Liver (tissue), 9 donors: ENCODE results near the gene ZNF8. TPM values are rescaled to one million over a fixed set of nuclear protein-coding genes. Genes with fewer than 3 reads are reported as not detected.

Source experiments
- DNase-seq: peaks from one replicate; pipeline ENCODE4 v3.0.0-alpha.2; 2017; ENCODE audit warnings: low spot score
- H3K27ac ChIP-seq, 2 donors: one replicate each; pipeline ENCODE4 v1.7.0; 2013; ENCODE audit warnings: inconsistent platforms in 2 of 2, low read length in 2 of 2, control low read depth in 1 of 2, low read depth in 1 of 2, mild to moderate bottlenecking in 1 of 2
- H3K27me3 ChIP-seq, 4 donors: one replicate each; pipeline versions ENCODE4 v1.6.1 to v1.7.0; 2013; ENCODE audit warnings: low read length in 3 of 4, inconsistent platforms in 1 of 4, mild to moderate bottlenecking in 1 of 4, moderate library complexity in 1 of 4; ENCODE audit not compliant: control insufficient read depth in 4 of 4, insufficient read depth in 4 of 4
- H3K36me3 ChIP-seq, 4 donors: one replicate each; pipeline versions ENCODE4 v1.6.1 to v1.7.0; 2013; ENCODE audit warnings: low read length in 3 of 4, mild to moderate bottlenecking in 3 of 4, low read depth in 1 of 4, moderate library complexity in 1 of 4; ENCODE audit not compliant: control insufficient read depth in 4 of 4, insufficient read depth in 3 of 4
- H3K4me1 ChIP-seq, 4 donors: one replicate each; pipeline versions ENCODE4 v1.6.1 to v1.7.0; 2013; ENCODE audit warnings: low read length in 3 of 4, mild to moderate bottlenecking in 3 of 4, moderate library complexity in 1 of 4; ENCODE audit not compliant: control insufficient read depth in 4 of 4, insufficient read depth in 4 of 4
- H3K4me3 ChIP-seq, 3 donors: one replicate each; pipeline versions ENCODE4 v1.6.1 to v1.7.0; 2013; ENCODE audit warnings: low read length in 3 of 3, control low read depth in 1 of 3, low read depth in 1 of 3, mild to moderate bottlenecking in 1 of 3
- H3K9ac ChIP-seq, 2 donors: one replicate each; pipeline ENCODE4 v1.7.0; 2013; ENCODE audit warnings: low read length in 2 of 2, mild to moderate bottlenecking in 2 of 2, moderate library complexity in 2 of 2, control low read depth in 1 of 2, low read depth in 1 of 2
- H3K9me3 ChIP-seq, 4 donors: one replicate each; pipeline versions ENCODE4 v1.6.1 to v1.7.0; 2013; ENCODE audit warnings: low read length in 3 of 4; ENCODE audit not compliant: control insufficient read depth in 4 of 4
- ATF3 ChIP-seq: IDR thresholded peaks from 2 replicates; pipeline ENCODE4 v1.6.1; 2016; ENCODE audit warnings: antibody characterized with exemption
- CTCF ChIP-seq: fragments of 150-350 bp; IDR thresholded peaks from 2 replicates; pipeline ENCODE4 v1.5.1; 2017; ENCODE audit warnings: improper control_type of control experiment, low read depth, low read length; ENCODE audit not compliant: missing input control
- EGR1 ChIP-seq, 2 donors: IDR thresholded peaks; 2 replicates each; pipeline ENCODE4 v1.6.1; 2016 to 2018; ENCODE audit warnings: antibody characterized with exemption in 2 of 2, low read depth in 2 of 2
- FOXA1 ChIP-seq: IDR thresholded peaks from 2 replicates; pipeline ENCODE4 v1.6.1; 2016; ENCODE audit warnings: antibody characterized with exemption
- FOXA2 ChIP-seq: IDR thresholded peaks from 2 replicates; pipeline ENCODE4 v1.6.1; 2016; ENCODE audit warnings: antibody characterized with exemption
- GABPA ChIP-seq, 2 donors: IDR thresholded peaks in 1 of 2; conservative IDR thresholded peaks in 1 of 2; 2 replicates each; pipeline ENCODE4 v1.6.1; 2016; ENCODE audit warnings: antibody characterized with exemption in 2 of 2, mild to moderate bottlenecking in 1 of 2, moderate library complexity in 1 of 2
- HNF4A ChIP-seq, 2 donors: conservative IDR thresholded peaks; 2 replicates each; pipeline ENCODE4 v1.6.1; 2016; ENCODE audit warnings: antibody characterized with exemption in 2 of 2, mild to moderate bottlenecking in 2 of 2
- HNF4G ChIP-seq: IDR thresholded peaks from 2 replicates; pipeline ENCODE4 v1.6.1; 2016; ENCODE audit warnings: antibody characterized with exemption
- JUND ChIP-seq, 2 donors: IDR thresholded peaks; 2 replicates each; pipeline ENCODE4 v1.6.1; 2016; ENCODE audit warnings: antibody characterized with exemption in 2 of 2
- MAX ChIP-seq: IDR thresholded peaks from 2 replicates; pipeline ENCODE4 v1.6.1; 2016; ENCODE audit warnings: antibody characterized with exemption
- NR2F2 ChIP-seq: IDR thresholded peaks from 2 replicates; pipeline ENCODE4 v1.6.1; 2016; ENCODE audit warnings: antibody characterized with exemption
- RAD21 ChIP-seq, 2 donors: IDR thresholded peaks; 2 replicates each; pipeline ENCODE4 v1.6.1; 2016; ENCODE audit warnings: antibody characterized with exemption in 2 of 2, mild to moderate bottlenecking in 2 of 2
- REST ChIP-seq: IDR thresholded peaks from 2 replicates; pipeline ENCODE4 v1.6.1; 2016; ENCODE audit warnings: antibody characterized with exemption, mild to moderate bottlenecking
- RXRA ChIP-seq, 2 donors: IDR thresholded peaks; 2 replicates each; pipeline ENCODE4 v1.6.1; 2017 to 2018; ENCODE audit warnings: antibody characterized with exemption in 2 of 2, mild to moderate bottlenecking in 1 of 2
- SP1 ChIP-seq: IDR thresholded peaks from 2 replicates; pipeline ENCODE4 v1.6.1; 2018; ENCODE audit warnings: antibody characterized with exemption, mild to moderate bottlenecking
- TAF1 ChIP-seq: conservative IDR thresholded peaks from 2 replicates; pipeline ENCODE4 v1.6.1; 2016; ENCODE audit warnings: antibody characterized with exemption, mild to moderate bottlenecking
- YY1 ChIP-seq: IDR thresholded peaks from 2 replicates; pipeline ENCODE4 v1.6.1; 2016; ENCODE audit warnings: antibody characterized with exemption, mild to moderate bottlenecking
- ZBTB33 ChIP-seq: IDR thresholded peaks from 2 replicates; pipeline ENCODE4 v1.6.1; 2016; ENCODE audit warnings: antibody characterized with exemption
- WGBS: extraction: QIAGEN DNeasy Blood & Tissue Kit; methylation state at CpG from one replicate; pipeline ENCODE4 v1.1.7; 2013; 5-methylcytosine and 5-hydroxymethylcytosine counted together
- polyA plus RNA-seq, 2 donors: library from polyadenylated mRNA; stranded (reverse) in 1 of 2; unstranded in 1 of 2; fragments of 200-250 nt in 1 of 2; fragments of >200 nt in 1 of 2; fragmentation: Nextera tagmentation in 1 of 2; extraction: Ambion mirVana in 1 of 2; gene quantifications; one replicate each; pipeline versions ENCODE4 v1.2.1 to v1.2.3, GENCODE V29; 2013 to 2015
- total RNA-seq, 2 donors: library from RNA; depleted of rRNA; stranded (reverse); fragments of >200 nt; gene quantifications; one replicate each; pipeline ENCODE4 v1.2.3, GENCODE V29; 2014
- donor health status: healthy.
- donor health status: healthy.
- donor health status: healthy.
- donor health status: healthy.
- donor health status: healthy.

The ZNF8 gene
- total and polyA plus RNA-seq, 4 donors, result 0.37 to 4.6 (median 1.6) TPM

GRCh38 chr19:58304748-58305064 is 26.0 kb downstream of the ZNF8 start:
- H3K27ac ChIP-seq, result peak overlapping the region in 1 of 2 donors; percentile 50
- H3K9me3 ChIP-seq, result peaks cover 5 to 18% (median 11%) of the 10 kb centered on the region in 4 donors
- peaks cover 4 to 16% (median 15%) of the 10 kb centered on the region in 4 donors for H3K4me1 ChIP-seq
- no peaks in the 10 kb centered on the region for H3K27me3 ChIP-seq
- DNase-seq, result no peak
- peak overlapping the region; percentile 52 to 78 (median 67) for H3K4me3 ChIP-seq
- WGBS, result 24% methylated on average over 7 of the region's 7 CpGs
- TF ChIP-seq RXRA (IDR thresholded peaks at IDR 0.05) (no peak), JUND (IDR thresholded peaks at IDR 0.05) (no peak), FOXA1 (no peak), YY1 (no peak), HNF4G (no peak), ZBTB33 (no peak), RAD21 (IDR thresholded peaks at IDR 0.05) (no peak)
- peaks cover 5 to 34% (median 20%) of the 10 kb centered on the region in 4 donors for H3K36me3 ChIP-seq
- peak overlapping the region; percentile 15 to 63 for H3K9ac ChIP-seq

- 1% methylated on average over 55 of the region's 55 CpGs for WGBS
- peak within 1 kb of the TSS; percentile 63 to 88 for H3K9ac ChIP-seq
Measured at GRCh38 chr19:58305065-58305931, 26.5 kb downstream of the ZNF8 start, which contains the start of gene ERVK3-1. ERVK3-1 (plus strand) TSS chr19:58305377; CDS start chr19:58312169, 6,792 bp downstream.

More at GRCh38 chr19:58305065-58305931, 26.5 kb downstream of the ZNF8 start, which contains the start of gene ERVK3-1:
- peak within 1 kb of the TSS; percentile 82 to 85 for H3K27ac ChIP-seq
- peaks cover 5 to 33% (median 20%) of the 10 kb centered on the region in 4 donors for H3K36me3 ChIP-seq
- TF ChIP-seq REST (peak; percentile 9), NR2F2 (peak; percentile 39), GABPA (IDR thresholded peaks at IDR 0.05 in 1 of 2, conservative IDR thresholded peaks at IDR 0.05 in 1 of 2) (peak; percentile 87 to 99), HNF4A (conservative IDR thresholded peaks at IDR 0.05) (peak in 1 of 2 donors; percentile 24), HNF4G (no peak), YY1 (peak; percentile 96), ZBTB33 (peak; percentile 71), FOXA2 (peak; percentile 27), JUND (IDR thresholded peaks at IDR 0.05) (no peak), RAD21 (IDR thresholded peaks at IDR 0.05) (peak; percentile 59 to 60), MAX (peak; percentile 97), TAF1 (peak; percentile 96), SP1 (peak; percentile 77), CTCF (peak; percentile 40), EGR1 (IDR thresholded peaks at IDR 0.05; ENCODE audit: low read depth in 2 of 2) (peak; percentile 94 to 95), FOXA1 (peak; percentile 42), ATF3 (no peak), RXRA (IDR thresholded peaks at IDR 0.05) (peak; percentile 36 to 68)
- peaks cover 4 to 16% (median 15%) of the 10 kb centered on the region in 4 donors for H3K4me1 ChIP-seq
- peaks cover 2 to 13% (median 10%) of the 10 kb centered on the region in 4 donors for H3K9me3 ChIP-seq
- H3K27me3 ChIP-seq, result no peaks in the 10 kb centered on the region
- peak within 1 kb of the TSS; percentile 78 to 99 (median 99) for H3K4me3 ChIP-seq
- DNase-seq, result peak; percentile 92
